Measurements from ENCODE around the gene RASGRP2.

DNA sequence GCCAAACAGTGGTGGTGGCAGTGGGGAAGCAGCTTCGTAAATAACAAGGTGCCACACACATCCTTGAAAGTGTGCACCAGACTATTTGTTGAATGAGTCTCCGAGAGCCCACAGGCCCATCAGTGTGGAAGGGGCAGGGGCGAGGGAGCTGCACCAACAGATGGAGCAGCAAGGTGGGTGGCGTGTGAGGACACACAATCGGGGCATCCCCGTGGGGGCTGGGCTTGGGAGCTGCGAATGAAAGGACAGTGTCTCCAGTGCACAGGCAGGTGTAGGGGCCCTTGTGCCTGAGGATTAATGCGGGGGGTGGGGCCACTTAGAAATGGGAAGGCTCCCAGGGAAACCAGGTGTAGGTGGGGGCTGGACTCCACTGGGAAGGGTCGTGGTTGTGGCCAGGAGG lies 23.8 kb downstream of the RASGRP2 start:
- TF ChIP-seq, protein P1, sequence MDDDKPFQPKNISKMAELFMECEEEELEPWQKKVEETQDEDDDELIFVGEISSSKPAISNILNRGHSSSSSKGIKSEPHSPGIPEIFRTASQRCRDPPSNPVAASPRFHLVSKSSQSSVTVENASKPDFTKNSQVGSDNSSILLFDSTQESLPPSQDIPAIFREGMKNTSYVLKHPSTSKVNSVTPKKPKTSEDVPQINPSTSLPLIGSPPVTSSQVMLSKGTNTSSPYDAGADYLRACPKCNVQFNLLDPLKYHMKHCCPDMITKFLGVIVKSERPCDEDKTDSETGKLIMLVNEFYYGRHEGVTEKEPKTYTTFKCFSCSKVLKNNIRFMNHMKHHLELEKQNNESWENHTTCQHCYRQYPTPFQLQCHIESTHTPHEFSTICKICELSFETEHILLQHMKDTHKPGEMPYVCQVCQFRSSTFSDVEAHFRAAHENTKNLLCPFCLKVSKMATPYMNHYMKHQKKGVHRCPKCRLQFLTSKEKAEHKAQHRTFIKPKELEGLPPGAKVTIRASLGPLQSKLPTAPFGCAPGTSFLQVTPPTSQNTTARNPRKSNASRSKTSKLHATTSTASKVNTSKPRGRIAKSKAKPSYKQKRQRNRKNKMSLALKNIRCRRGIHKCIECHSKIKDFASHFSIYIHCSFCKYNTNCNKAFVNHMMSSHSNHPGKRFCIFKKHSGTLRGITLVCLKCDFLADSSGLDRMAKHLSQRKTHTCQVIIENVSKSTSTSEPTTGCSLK (tag by site-specific recombination; IDR thresholded peaks at IDR 0.05) = no peak
- TF ChIP-seq ZNF660 (tag by site-specific recombination; IDR thresholded peaks at IDR 0.05) = no peak
- TF ChIP-seq ZNF555 (tag by site-specific recombination; conservative IDR thresholded peaks at IDR 0.05) = no peak
- TF ChIP-seq TCF7L2 (IDR thresholded peaks at IDR 0.05; ENCODE audit: borderline replicate concordance, low read depth, low read length) = no peak
- TF ChIP-seq, protein P2, sequence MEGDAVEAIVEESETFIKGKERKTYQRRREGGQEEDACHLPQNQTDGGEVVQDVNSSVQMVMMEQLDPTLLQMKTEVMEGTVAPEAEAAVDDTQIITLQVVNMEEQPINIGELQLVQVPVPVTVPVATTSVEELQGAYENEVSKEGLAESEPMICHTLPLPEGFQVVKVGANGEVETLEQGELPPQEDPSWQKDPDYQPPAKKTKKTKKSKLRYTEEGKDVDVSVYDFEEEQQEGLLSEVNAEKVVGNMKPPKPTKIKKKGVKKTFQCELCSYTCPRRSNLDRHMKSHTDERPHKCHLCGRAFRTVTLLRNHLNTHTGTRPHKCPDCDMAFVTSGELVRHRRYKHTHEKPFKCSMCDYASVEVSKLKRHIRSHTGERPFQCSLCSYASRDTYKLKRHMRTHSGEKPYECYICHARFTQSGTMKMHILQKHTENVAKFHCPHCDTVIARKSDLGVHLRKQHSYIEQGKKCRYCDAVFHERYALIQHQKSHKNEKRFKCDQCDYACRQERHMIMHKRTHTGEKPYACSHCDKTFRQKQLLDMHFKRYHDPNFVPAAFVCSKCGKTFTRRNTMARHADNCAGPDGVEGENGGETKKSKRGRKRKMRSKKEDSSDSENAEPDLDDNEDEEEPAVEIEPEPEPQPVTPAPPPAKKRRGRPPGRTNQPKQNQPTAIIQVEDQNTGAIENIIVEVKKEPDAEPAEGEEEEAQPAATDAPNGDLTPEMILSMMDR (tag by site-specific recombination; IDR thresholded peaks at IDR 0.05) = no peak
- no peak for TF ChIP-seq ZNF121 (tag by site-specific recombination; IDR thresholded peaks at IDR 0.05)
- TF ChIP-seq ZNF37A (tag by site-specific recombination; IDR thresholded peaks at IDR 0.05) = no peak
- TF ChIP-seq ZNF558 (tag by site-specific recombination; IDR thresholded peaks at IDR 0.05) = no peak
- no peak for TF ChIP-seq ZNF10 (tag by site-specific recombination; IDR thresholded peaks at IDR 0.05)
- TF ChIP-seq ZNF776 (tag by site-specific recombination; IDR thresholded peaks at IDR 0.05; ENCODE audit: borderline replicate concordance) = no peak
- TF ChIP-seq, protein P3, sequence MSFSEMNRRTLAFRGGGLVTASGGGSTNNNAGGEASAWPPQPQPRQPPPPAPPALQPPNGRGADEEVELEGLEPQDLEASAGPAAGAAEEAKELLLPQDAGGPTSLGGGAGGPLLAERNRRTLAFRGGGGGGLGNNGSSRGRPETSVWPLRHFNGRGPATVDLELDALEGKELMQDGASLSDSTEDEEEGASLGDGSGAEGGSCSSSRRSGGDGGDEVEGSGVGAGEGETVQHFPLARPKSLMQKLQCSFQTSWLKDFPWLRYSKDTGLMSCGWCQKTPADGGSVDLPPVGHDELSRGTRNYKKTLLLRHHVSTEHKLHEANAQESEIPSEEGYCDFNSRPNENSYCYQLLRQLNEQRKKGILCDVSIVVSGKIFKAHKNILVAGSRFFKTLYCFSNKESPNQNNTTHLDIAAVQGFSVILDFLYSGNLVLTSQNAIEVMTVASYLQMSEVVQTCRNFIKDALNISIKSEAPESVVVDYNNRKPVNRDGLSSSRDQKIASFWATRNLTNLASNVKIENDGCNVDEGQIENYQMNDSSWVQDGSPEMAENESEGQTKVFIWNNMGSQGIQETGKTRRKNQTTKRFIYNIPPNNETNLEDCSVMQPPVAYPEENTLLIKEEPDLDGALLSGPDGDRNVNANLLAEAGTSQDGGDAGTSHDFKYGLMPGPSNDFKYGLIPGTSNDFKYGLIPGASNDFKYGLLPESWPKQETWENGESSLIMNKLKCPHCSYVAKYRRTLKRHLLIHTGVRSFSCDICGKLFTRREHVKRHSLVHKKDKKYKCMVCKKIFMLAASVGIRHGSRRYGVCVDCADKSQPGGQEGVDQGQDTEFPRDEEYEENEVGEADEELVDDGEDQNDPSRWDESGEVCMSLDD (tag by site-specific recombination; IDR thresholded peaks at IDR 0.05) = no peak
- no peak for TF ChIP-seq BCL11A (tag by site-specific recombination; IDR thresholded peaks at IDR 0.05; ENCODE audit: low read depth)
- no peak for TF ChIP-seq REPIN1 (tag by site-specific recombination; IDR thresholded peaks at IDR 0.05; ENCODE audit: low read depth)

All from HEK293 (cell line).